Natural killer cell (primary cell): ENCODE data around the gene SGCD. TPM values are rescaled to one million over a fixed set of nuclear protein-coding genes. Genes with fewer than 3 reads are reported as not detected.

Experiments
- ATAC-seq, 3 donors: fragments of 150-1000 bp in 2 of 3; fragments of 200-7000 bp in 1 of 3; cut with Tn5 transposase; 1 replicate in 1 of 3; 2 replicates in 2 of 3; pipeline ENCODE4 v1.10.0; 2021; ENCODE audit warnings: mild to moderate bottlenecking in 2 of 3, moderate library complexity in 2 of 3
- DNase-seq, 2 donors: peaks; one replicate each; pipeline versions ENCODE4 v3.0.0 to v3.0.0-alpha.2; 2013 to 2021; ENCODE audit warnings: mixed read lengths in 1 of 2
- H3K27ac ChIP-seq: one replicate; pipeline ENCODE4 v1.5.1; 2013; ENCODE audit warnings: mild to moderate bottlenecking, low read length
- H3K27me3 ChIP-seq: one replicate; pipeline ENCODE4 v1.6.1; 2013; ENCODE audit warnings: low read length; ENCODE audit not compliant: control insufficient read depth, insufficient read depth
- H3K36me3 ChIP-seq: one replicate; pipeline ENCODE4 v1.6.1; 2013; ENCODE audit warnings: low read length; ENCODE audit not compliant: control insufficient read depth, insufficient read depth
- H3K4me1 ChIP-seq: one replicate; pipeline ENCODE4 v1.6.1; 2013; ENCODE audit warnings: low read length; ENCODE audit not compliant: control insufficient read depth, insufficient read depth
- H3K4me3 ChIP-seq: one replicate; pipeline ENCODE4 v1.5.1; 2013; ENCODE audit warnings: low read length
- H3K9me3 ChIP-seq: one replicate; pipeline ENCODE4 v1.6.1; 2013; ENCODE audit warnings: low read length; ENCODE audit not compliant: control insufficient read depth, insufficient read depth
- H3K27ac Mint-ChIP-seq, 2 donors: one replicate each; pipeline ENCODE4 v1.8.0; 2022; ENCODE audit warnings: mild to moderate bottlenecking in 2 of 2, mixed read lengths in 2 of 2, moderate library complexity in 1 of 2
- H3K27me3 Mint-ChIP-seq, 2 donors: one replicate each; pipeline ENCODE4 v1.8.0; 2022; ENCODE audit warnings: low read depth in 2 of 2, mixed read lengths in 2 of 2
- H3K36me3 Mint-ChIP-seq: one replicate; pipeline ENCODE4 v1.8.0; 2022; ENCODE audit warnings: mixed read lengths
- H3K4me1 Mint-ChIP-seq, 2 donors: one replicate each; pipeline ENCODE4 v1.8.0; 2022; ENCODE audit warnings: mixed read lengths in 2 of 2
- H3K4me3 Mint-ChIP-seq: one replicate; pipeline ENCODE4 v1.8.0; 2022; ENCODE audit warnings: mild to moderate bottlenecking, moderate library complexity, mixed read lengths
- H3K9me3 Mint-ChIP-seq, 2 donors: one replicate each; pipeline ENCODE4 v1.8.0; 2022; ENCODE audit warnings: mixed read lengths in 2 of 2
- WGBS: methylation state at CpG from one replicate; pipeline ENCODE4 v1.1.7; 2013; ENCODE audit warnings: missing lambda C conversion rate; ENCODE audit not compliant: insufficient coverage; 5-methylcytosine and 5-hydroxymethylcytosine counted together
- intact Hi-C: fragments of 100-400 bp; cut with micrococcal nuclease; formaldehyde crosslinking; loops from one replicate; pipeline ENCODE4 v1.14.2; 2022
- total RNA-seq, 4 donors: library from RNA; stranded (reverse); fragments of 120-200 nt in 1 of 4; gene quantifications; one replicate each; pipeline versions ENCODE4 v1.2.3 to v1.2.4, GENCODE V29; 2013 to 2022
- TF ChIP-seq, protein P1 (sequence below): fragments of 200-600 bp; IDR thresholded peaks from one replicate; pipeline ENCODE4 v1.8.0; 2022; ENCODE audit warnings: antibody characterized with exemption

Gene SGCD
- total RNA-seq, 3 donors from 2014 or later (not counting 1 experiment from before 2014, with no cell fraction given), result 0.32 to 2.0 (median 1.4) TPM

DNA sequence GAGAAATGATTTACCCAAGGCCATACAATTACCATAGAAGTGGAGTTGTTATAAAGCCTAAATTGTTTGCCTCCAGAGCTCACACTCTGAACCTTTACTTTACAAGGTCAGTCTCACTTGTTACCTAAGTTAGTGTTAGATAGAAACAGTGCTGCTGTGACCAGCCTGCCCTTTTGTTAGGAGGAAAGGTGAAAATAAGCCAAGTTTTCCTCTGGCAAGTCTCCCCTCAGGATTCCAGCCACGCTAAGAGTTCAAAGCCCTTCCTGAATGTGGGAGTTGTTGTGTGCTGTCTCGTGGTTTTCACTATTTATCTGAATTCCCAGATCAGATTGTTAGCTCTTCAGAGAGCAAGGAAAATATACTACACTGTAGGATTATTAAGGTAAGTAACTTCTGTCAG, 260.0 kb downstream of the SGCD start:
- H3K36me3 ChIP-seq, result no peaks in the 10 kb centered on the region
- Mint-ChIP-seq H3K36me3 (no peaks in the 10 kb centered on the region), H3K4me3 (no peak overlapping the region), H3K27me3 (peaks cover 24 to 46% of the 10 kb centered on the region in 2 donors), H3K4me1 (no peaks in the 10 kb centered on the region), H3K9me3 (no peaks in the 10 kb centered on the region), H3K27ac (no peak overlapping the region)
- no peak overlapping the region for H3K4me3 ChIP-seq
- ATAC-seq (no peak), DNase-seq (no peak)
- 60% methylated on average over 1 of the region's 2 CpGs for WGBS
- TF ChIP-seq, protein P1, sequence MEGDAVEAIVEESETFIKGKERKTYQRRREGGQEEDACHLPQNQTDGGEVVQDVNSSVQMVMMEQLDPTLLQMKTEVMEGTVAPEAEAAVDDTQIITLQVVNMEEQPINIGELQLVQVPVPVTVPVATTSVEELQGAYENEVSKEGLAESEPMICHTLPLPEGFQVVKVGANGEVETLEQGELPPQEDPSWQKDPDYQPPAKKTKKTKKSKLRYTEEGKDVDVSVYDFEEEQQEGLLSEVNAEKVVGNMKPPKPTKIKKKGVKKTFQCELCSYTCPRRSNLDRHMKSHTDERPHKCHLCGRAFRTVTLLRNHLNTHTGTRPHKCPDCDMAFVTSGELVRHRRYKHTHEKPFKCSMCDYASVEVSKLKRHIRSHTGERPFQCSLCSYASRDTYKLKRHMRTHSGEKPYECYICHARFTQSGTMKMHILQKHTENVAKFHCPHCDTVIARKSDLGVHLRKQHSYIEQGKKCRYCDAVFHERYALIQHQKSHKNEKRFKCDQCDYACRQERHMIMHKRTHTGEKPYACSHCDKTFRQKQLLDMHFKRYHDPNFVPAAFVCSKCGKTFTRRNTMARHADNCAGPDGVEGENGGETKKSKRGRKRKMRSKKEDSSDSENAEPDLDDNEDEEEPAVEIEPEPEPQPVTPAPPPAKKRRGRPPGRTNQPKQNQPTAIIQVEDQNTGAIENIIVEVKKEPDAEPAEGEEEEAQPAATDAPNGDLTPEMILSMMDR, result no peak
- H3K27me3 ChIP-seq, result no peaks in the 10 kb centered on the region
- H3K27ac ChIP-seq, result no peak overlapping the region
- H3K9me3 ChIP-seq, result no peaks in the 10 kb centered on the region
- intact Hi-C loops, result no loop called here
- H3K4me1 ChIP-seq, result no peaks in the 10 kb centered on the region

DNA sequence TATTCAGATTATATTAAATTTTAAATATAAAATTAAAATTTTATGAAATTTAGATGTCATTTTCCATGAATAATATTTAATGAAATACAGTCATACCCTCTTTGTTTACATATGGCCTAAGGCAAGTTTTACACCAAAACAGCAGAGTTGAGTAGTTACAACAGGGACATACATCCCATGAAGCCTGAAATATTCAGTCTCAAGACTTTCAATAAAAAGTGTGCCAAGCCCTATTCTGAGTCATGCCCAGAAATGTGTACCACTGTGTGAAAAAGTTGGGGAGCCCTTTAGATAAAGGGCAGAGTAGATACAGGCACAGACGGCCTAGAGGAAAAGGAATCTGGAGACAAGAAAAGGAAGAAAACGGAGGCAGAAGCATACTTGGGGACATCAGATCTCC, 261.3 kb downstream of the SGCD start:
- no peaks in the 10 kb centered on the region for H3K4me1 ChIP-seq
- Mint-ChIP-seq H3K27ac (no peak overlapping the region), H3K27me3 (peaks cover 22 to 53% of the 10 kb centered on the region in 2 donors), H3K4me1 (no peaks in the 10 kb centered on the region), H3K36me3 (no peaks in the 10 kb centered on the region), H3K9me3 (no peaks in the 10 kb centered on the region), H3K4me3 (no peak overlapping the region)
- no peaks in the 10 kb centered on the region for H3K9me3 ChIP-seq
- intact Hi-C loops, result no loop called here
- no peaks in the 10 kb centered on the region for H3K27me3 ChIP-seq
- H3K36me3 ChIP-seq, result no peaks in the 10 kb centered on the region
- H3K27ac ChIP-seq, result no peak overlapping the region
- 87% methylated on average over 2 of the region's 2 CpGs for WGBS
- DNase-seq, result no peak
- no peak overlapping the region for H3K4me3 ChIP-seq
- ATAC-seq, result no peak
- TF ChIP-seq, protein P1, result no peak

DNA sequence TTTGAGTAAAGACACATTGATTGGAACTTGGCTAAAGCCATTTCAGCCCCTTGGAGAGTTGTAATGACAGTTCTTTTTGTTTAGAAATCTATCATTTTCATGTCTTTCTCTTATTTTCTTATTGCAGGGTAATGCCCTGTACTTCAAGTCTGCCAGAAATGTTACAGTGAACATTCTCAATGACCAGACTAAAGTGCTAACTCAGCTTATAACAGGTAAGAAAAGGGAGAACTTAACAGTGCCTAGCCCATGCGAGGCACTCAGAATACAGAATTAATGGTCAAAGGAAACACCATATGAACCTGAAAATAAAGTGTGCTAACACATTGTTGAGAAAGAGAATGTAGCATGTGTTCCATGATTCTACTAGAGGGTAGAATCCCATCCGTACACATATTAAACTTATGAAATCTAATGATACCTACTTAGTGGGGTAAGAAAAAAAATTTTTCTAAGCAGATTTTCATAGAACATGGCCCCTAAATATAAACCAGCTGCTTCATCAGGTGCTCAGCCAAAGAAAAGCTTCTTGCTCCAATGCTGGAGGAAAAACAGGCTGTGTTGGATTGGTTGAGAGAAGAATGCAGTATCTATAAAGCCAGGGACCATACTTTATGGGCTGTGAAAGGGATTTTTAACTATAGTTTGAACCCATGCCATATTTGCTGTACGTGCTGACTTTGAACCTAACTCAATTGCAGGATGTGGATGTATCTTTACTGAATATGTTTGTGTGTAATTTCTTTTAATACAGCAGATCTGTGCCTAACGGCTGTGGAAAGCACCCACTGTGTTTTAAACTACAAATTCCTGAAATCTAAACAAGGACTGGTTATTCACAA, 262.4 kb downstream of the SGCD start:
- ATAC-seq (no peak), DNase-seq (no peak)
- intact Hi-C loops, result no loop called here
- TF ChIP-seq, protein P1, result no peak
- Histone ChIP-seq H3K9me3 (no peaks in the 10 kb centered on the region), H3K4me3 (no peak overlapping the region), H3K27ac (no peak overlapping the region), H3K4me1 (no peaks in the 10 kb centered on the region), H3K27me3 (no peaks in the 10 kb centered on the region), H3K36me3 (no peaks in the 10 kb centered on the region)
- Mint-ChIP-seq H3K27ac (no peak overlapping the region), H3K36me3 (no peaks in the 10 kb centered on the region), H3K4me1 (no peaks in the 10 kb centered on the region), H3K4me3 (no peak overlapping the region), H3K9me3 (no peaks in the 10 kb centered on the region), H3K27me3 (peaks cover 21 to 56% of the 10 kb centered on the region in 2 donors)
- 83% methylated on average over 3 of the region's 4 CpGs for WGBS

DNA sequence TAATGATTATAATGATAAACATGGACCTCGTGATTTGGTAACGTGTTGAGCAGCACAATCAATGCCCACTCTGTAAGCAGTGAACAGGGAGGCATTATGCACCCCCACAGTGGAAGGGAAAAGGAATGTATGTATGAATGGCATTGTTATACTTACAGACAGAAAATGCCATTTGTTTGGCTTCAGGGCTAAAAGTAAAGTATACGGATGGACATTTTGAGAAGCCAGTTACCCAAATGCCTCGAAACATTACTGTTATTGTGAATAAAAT, 262.9 kb downstream of the SGCD start:
- no peaks in the 10 kb centered on the region for H3K4me1 ChIP-seq
- TF ChIP-seq, protein P1, result no peak
- intact Hi-C loops, result no loop called here
- no peak overlapping the region for H3K27ac Mint-ChIP-seq
- H3K9me3 ChIP-seq, result no peaks in the 10 kb centered on the region
- no peaks in the 10 kb centered on the region for H3K36me3 Mint-ChIP-seq
- no peaks in the 10 kb centered on the region for H3K27me3 ChIP-seq
- peaks cover 23 to 57% of the 10 kb centered on the region in 2 donors for H3K27me3 Mint-ChIP-seq
- H3K4me3 Mint-ChIP-seq, result no peak overlapping the region
- no peak for DNase-seq
- no peak overlapping the region for H3K27ac ChIP-seq
- no peaks in the 10 kb centered on the region for H3K9me3 Mint-ChIP-seq
- no peaks in the 10 kb centered on the region for H3K4me1 Mint-ChIP-seq
- H3K36me3 ChIP-seq, result no peaks in the 10 kb centered on the region
- WGBS, result 81% methylated on average over 3 of the region's 4 CpGs
- H3K4me3 ChIP-seq, result no peak overlapping the region
- ATAC-seq, result no peak
